GM23248 (cell line): ENCODE measurements around the gene ZDHHC14. TPM values are rescaled to one million over a fixed set of nuclear protein-coding genes. Genes with fewer than 3 reads are reported as not detected.
"Not testable (repeated sequence)": the region's sequence is repeated elsewhere in the genome, so short reads cannot be mapped to it uniquely, and the experiment has no call there.

Source experiments
- DNase-seq: peaks from one replicate; pipeline ENCODE4 v3.0.0-alpha.2; 2015
- H2AFZ ChIP-seq: fragments of 200-600 bp; sonication (generic); 2 replicates; pipeline ENCODE4 v1.6.1; 2016; ENCODE audit warnings: antibody characterized with exemption
- H3F3A ChIP-seq: fragments of 200-600 bp; sonication (generic); 2 replicates; pipeline ENCODE4 v1.6.1; 2016; ENCODE audit warnings: mild to moderate bottlenecking, antibody characterized with exemption, mixed run types; ENCODE audit not compliant: insufficient read depth
- H3K27ac ChIP-seq: fragments of 200-600 bp; sonication (generic); 2 replicates; pipeline ENCODE4 v1.5.1; 2016; ENCODE audit warnings: mild to moderate bottlenecking
- H3K27me3 ChIP-seq: fragments of 200-600 bp; sonication (generic); replicated peaks from 2 replicates; pipeline ENCODE4 v1.6.1; 2016; ENCODE audit warnings: mild to moderate bottlenecking; ENCODE audit not compliant: insufficient read depth
- H3K36me3 ChIP-seq: fragments of 200-600 bp; sonication (generic); 2 replicates; pipeline ENCODE4 v1.6.1; 2016; ENCODE audit warnings: low read depth, mild to moderate bottlenecking
- H3K4me1 ChIP-seq: fragments of 200-600 bp; sonication (generic); 2 replicates; pipeline ENCODE4 v1.6.1; 2016; ENCODE audit warnings: mild to moderate bottlenecking; ENCODE audit not compliant: insufficient read depth
- H3K4me2 ChIP-seq: fragments of 200-600 bp; sonication (generic); one replicate; pipeline ENCODE4 v1.6.1; 2016; ENCODE audit warnings: mild to moderate bottlenecking; ENCODE audit not compliant: unreplicated experiment
- H3K4me3 ChIP-seq: fragments of 200-600 bp; sonication (generic); 2 replicates; pipeline ENCODE4 v1.5.1; 2016; ENCODE audit warnings: mild to moderate bottlenecking
- H3K79me2 ChIP-seq: fragments of 200-600 bp; sonication (generic); 2 replicates; pipeline ENCODE4 v1.6.1; 2016; ENCODE audit warnings: mild to moderate bottlenecking; ENCODE audit not compliant: insufficient read depth
- H3K9ac ChIP-seq: fragments of 200-600 bp; sonication (generic); 2 replicates; pipeline ENCODE4 v1.6.1; 2016; ENCODE audit warnings: mild to moderate bottlenecking
- H3K9me2 ChIP-seq: fragments of 200-600 bp; sonication (generic); 2 replicates; pipeline ENCODE4 v1.6.1; 2016; ENCODE audit warnings: mixed run types, mild to moderate bottlenecking, moderate library complexity; ENCODE audit not compliant: insufficient read depth
- H3K9me3 ChIP-seq: fragments of 200-600 bp; sonication (generic); one replicate; pipeline ENCODE4 v1.6.1; 2017; ENCODE audit warnings: low read depth
- H4K20me1 ChIP-seq: fragments of 200-600 bp; sonication (generic); 2 replicates; pipeline ENCODE4 v1.6.0; 2016; ENCODE audit not compliant: insufficient read depth
- EZH2 ChIP-seq: fragments of 200-600 bp; sonication (generic); IDR thresholded peaks from 2 replicates; pipeline ENCODE4 v1.6.1; 2018; ENCODE audit warnings: antibody characterized with exemption, mild to moderate bottlenecking; ENCODE audit not compliant: insufficient read depth, poor library complexity, severe bottlenecking
- EZH2phosphoT487 ChIP-seq: fragments of 200-600 bp; sonication (generic); IDR thresholded peaks from 2 replicates; pipeline ENCODE4 v1.6.1; 2018; ENCODE audit warnings: antibody characterized with exemption, moderate library complexity, mild to moderate bottlenecking, low read depth; ENCODE audit not compliant: insufficient read depth
- WGBS, 2 experiments: methylation state at CpG; one replicate each; pipeline ENCODE4 v1.1.6; 2015 to 2017; ENCODE audit warnings: low lambda C conversion rate in 2 of 2, low coverage in 1 of 2; ENCODE audit errors: missing lambda C conversion rate in 2 of 2; 5-methylcytosine and 5-hydroxymethylcytosine counted together
- in situ Hi-C: fragments of 300-500 bp; cut with MboI; formaldehyde crosslinking; loops from 2 replicates; pipeline ENCODE4 v1.15.0; 2020
- polyA plus RNA-seq: library from polyadenylated mRNA; unstranded; fragments of >200 nt; fragmentation: Nextera tagmentation; extraction: Ambion mirVana; gene quantifications from 2 replicates; pipeline ENCODE4 v1.2.1, GENCODE V29; 2016
- total RNA-seq: library from RNA; depleted of rRNA; stranded (reverse); fragments of >200 nt; shearing (Covaris generic); gene quantifications from 2 replicates; pipeline ENCODE4 v1.2.3, GENCODE V29; 2014

The ZDHHC14 gene
- total and polyA plus RNA-seq, 2 experiments from 2014 or later: 1.4 to 4.5 TPM

- Histone ChIP-seq H3K79me2 (no peaks in the 10 kb centered on the region), H3K4me2 (no peak overlapping the region), H2AFZ (no peak overlapping the region), H3K4me3 (no peak overlapping the region), H3K27me3 (no peaks in the 10 kb centered on the region), H3K27ac (no peak overlapping the region), H3K9me3 (no peaks in the 10 kb centered on the region), H3K9ac (no peak overlapping the region), H4K20me1 (no peaks in the 10 kb centered on the region), H3K36me3 (no peaks in the 10 kb centered on the region), H3K4me1 (no peaks in the 10 kb centered on the region), H3K9me2 (no peaks in the 10 kb centered on the region), H3F3A (no peaks in the 10 kb centered on the region)
- in situ Hi-C loops: no loop called here
- TF ChIP-seq EZH2phosphoT487: no peak
- TF ChIP-seq EZH2: no peak
- 75% methylated on average over 10 of the region's 10 CpGs for WGBS, 2 experiments
- no peak for DNase-seq
These were observed 178.3 kb downstream of the ZDHHC14 start for GRCh38 chr6:157559201-157559756.

DNA sequence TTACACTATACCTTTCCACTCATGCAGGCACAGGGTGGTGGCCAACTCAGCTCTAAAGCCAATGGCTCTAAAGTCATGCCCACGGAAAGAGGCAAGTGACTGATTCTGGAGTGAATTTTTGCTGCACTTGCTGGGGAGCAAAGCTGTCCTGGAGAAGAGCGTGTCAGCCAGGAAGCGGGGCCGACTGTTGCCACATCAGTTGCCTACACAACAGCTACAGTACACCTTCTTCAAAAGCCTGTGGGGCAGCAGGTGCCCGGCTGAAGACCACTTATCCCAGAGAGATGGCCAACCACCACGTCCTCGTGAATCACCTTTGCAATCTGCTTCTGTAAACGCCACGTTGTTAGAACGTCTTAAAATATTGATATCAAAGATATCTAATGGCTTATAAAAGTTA lies 179.1 kb downstream of the ZDHHC14 start:
- H3K9me3 ChIP-seq, H3F3A ChIP-seq, H3K4me3 ChIP-seq, H3K9ac ChIP-seq, H3K4me2 ChIP-seq, H3K9me2 ChIP-seq, DNase-seq, H3K27me3 ChIP-seq, H4K20me1 ChIP-seq, H3K27ac ChIP-seq, H3K79me2 ChIP-seq, H3K36me3 ChIP-seq, in situ Hi-C loops, H2AFZ ChIP-seq, H3K4me1 ChIP-seq: not testable (repeated sequence)
- WGBS, 2 experiments: 96 to 99% methylated on average over 10 of the region's 10 CpGs

DNA sequence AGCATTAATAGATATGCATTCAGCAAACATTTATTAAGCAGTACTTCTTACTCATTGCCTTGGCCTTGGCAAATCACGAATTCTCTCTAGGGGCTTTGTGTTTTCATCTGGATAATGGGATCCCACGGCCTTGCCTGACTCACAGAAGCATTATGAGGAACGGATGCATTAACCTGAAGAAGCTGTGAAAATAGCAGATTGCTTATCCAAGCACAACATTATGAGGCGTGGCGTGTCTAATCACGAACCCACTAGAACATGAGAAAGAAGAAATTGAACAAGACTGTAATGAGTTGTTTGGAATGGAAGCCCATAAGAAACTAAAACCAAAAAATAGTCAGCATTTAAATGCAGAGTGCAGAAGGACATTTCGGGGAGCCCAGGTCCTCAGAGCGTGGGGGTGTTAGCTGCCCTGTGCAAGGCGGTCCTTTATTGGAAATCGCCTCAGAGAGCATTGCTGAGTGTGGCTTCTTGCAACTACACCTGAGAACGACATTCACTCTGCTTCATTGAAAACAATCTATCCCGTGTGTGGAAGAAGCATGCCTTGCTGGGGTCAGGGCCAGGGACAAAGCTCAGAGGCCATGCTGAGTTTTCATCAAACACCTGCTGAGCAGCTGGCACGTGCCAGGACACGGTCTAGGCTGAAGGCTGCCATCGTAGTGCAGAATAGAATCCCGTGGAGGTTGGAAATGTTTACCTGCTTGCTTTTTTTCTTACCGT lies 179.9 kb downstream of the ZDHHC14 start:
- no peak overlapping the region for H3K27ac ChIP-seq
- no peak overlapping the region for H3K9ac ChIP-seq
- no peaks in the 10 kb centered on the region for H3K9me2 ChIP-seq
- H3K9me3 ChIP-seq: no peaks in the 10 kb centered on the region
- no peak for DNase-seq
- no peak overlapping the region for H3K4me3 ChIP-seq
- H3K4me2 ChIP-seq: no peak overlapping the region
- TF ChIP-seq EZH2 (no peak), EZH2phosphoT487 (no peak)
- H2AFZ ChIP-seq: no peak overlapping the region
- 91 to 94% methylated on average over 17 of the region's 17 CpGs for WGBS, 2 experiments
- no peaks in the 10 kb centered on the region for H3F3A ChIP-seq
- no peaks in the 10 kb centered on the region for H4K20me1 ChIP-seq
- H3K79me2 ChIP-seq: no peaks in the 10 kb centered on the region
- no peaks in the 10 kb centered on the region for H3K36me3 ChIP-seq
- in situ Hi-C loops: no loop called here
- H3K27me3 ChIP-seq: no peaks in the 10 kb centered on the region
- H3K4me1 ChIP-seq: no peaks in the 10 kb centered on the region

DNA sequence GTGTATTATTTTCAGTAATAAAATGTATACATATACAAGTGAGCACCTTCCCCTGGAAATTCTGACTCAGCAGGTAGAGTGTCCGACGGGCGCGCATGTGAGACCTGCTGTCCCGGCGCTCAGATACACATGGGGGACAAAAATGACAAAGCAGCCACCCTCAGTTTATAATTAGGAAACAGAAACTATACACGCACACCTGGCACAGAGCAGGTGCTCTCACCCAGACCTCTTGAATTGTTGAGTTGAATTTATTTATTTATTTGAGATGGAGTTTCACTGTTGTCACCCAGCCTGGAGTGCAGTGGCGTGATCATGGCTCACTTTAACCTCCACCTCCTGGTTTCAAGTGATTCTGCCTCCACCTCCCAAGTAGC lies 180.4 kb downstream of the ZDHHC14 start:
- Histone ChIP-seq H3K79me2 (no peaks in the 10 kb centered on the region), H3K27me3 (no peaks in the 10 kb centered on the region), H3K27ac (no peak overlapping the region), H3K4me2 (no peak overlapping the region), H3K4me1 (no peaks in the 10 kb centered on the region), H3K9me2 (no peaks in the 10 kb centered on the region), H4K20me1 (no peaks in the 10 kb centered on the region), H3K4me3 (no peak overlapping the region), H3K9ac (no peak overlapping the region), H3F3A (no peaks in the 10 kb centered on the region), H3K9me3 (no peaks in the 10 kb centered on the region), H2AFZ (no peak overlapping the region), H3K36me3 (no peaks in the 10 kb centered on the region)
- in situ Hi-C loops: no loop called here
- TF ChIP-seq EZH2phosphoT487: no peak
- no peak for TF ChIP-seq EZH2
- DNase-seq: no peak
- 95 to 98% methylated on average over 8 of the region's 8 CpGs for WGBS, 2 experiments
